D341Med (cell line): Measurements from ENCODE around the gene EBF3.

ENCODE experiments used
- DNase-seq: peaks from one replicate; pipeline ENCODE4 v3.0.0; 2012; ENCODE audit warnings: low spot score

EBF3 gene

GRCh38 chr10:129852829-129853561 lies 111.1 kb downstream of the EBF3 start:
- DNase-seq, result no peak

DNA sequence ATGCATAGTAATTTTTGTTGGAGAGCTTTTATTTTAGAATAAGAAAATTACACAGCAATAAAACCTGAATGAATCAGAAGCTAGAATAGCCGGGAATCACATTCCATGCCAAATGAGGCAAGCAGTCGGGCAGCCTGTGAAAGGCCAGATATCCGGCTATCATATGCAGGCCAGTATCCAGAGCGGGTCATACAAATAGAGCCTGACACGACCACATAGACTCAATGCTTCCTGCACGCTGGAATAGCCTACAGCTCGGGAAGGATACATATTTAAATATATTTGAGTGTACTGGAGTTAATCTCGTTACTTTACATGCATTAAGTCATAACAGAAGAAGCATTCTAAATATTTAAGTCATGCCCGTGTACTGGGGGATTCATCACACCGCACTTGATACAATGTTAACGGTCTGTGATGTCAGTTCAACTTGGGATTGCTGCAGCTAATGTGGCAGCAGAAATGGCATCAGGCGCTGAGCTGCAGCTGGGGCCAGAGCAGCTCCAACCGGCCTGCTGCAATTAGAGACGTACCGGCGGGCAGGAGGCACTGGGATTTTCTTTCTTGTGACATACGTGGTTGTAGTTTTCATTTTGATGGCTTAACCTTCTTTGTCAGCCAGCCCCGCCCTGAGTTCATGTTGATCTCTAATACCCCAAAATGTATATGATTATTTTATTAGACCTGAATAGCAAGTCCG lies 112.0 kb downstream of the EBF3 start:
- DNase-seq, result no peak

DNA sequence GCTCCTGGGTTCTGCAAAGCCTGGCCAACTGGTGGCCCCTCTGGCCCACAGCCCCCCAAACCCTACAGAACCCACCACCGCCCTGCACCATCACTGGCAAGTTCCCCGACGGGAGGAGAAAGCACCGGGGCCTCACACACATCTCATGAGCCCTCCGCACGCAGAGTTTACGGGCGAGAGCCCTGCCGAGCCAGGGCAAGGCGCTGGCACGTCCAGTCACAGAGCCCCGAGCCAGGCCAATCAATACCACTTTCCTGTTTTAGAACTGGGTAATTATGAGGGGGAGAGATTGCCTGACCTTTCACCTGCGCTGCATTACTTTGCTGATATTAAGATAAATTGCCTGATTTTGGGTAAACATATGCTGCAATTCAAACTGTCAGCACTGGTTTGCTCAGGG lies 113.3 kb downstream of the EBF3 start:
- DNase-seq, result no peak

GRCh38 chr10:129850316-129850715 lies 113.8 kb downstream of the EBF3 start:
- no peak for DNase-seq

DNA sequence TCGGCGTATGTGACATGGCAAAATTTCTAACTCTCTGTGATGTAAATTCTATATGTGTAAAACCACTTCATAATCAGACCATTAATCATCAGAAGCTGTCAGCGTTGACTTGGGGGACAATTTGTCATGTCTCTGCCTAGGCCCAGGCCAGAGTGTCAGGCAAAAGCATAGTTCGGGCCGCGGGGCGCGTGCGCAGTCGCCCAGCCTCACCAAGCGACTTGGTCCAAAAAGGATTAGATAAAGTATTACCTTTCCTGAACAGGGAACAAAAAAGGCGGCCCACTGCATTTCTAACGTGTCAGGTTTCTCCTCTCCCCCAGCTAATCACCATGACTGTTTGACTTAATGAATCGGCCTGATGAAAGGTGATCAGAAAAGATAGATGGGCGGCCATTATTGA lies 114.2 kb downstream of the EBF3 start:
- DNase-seq, result no peak

DNA sequence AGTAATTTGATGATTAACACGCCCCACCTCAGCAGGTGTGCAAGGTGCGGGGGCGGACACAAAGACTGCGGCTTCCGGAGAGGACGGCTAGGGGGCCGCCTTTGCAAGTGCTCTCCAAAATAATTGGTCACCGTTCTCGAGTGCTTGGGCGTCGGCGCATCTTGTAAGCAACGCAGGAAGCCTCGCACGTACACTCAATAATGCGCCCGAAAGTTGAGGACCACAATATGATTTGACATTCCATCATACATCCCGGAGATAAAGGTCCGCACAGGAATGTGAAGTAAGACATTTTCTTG lies 114.7 kb downstream of the EBF3 start:
- DNase-seq, result no peak

DNA sequence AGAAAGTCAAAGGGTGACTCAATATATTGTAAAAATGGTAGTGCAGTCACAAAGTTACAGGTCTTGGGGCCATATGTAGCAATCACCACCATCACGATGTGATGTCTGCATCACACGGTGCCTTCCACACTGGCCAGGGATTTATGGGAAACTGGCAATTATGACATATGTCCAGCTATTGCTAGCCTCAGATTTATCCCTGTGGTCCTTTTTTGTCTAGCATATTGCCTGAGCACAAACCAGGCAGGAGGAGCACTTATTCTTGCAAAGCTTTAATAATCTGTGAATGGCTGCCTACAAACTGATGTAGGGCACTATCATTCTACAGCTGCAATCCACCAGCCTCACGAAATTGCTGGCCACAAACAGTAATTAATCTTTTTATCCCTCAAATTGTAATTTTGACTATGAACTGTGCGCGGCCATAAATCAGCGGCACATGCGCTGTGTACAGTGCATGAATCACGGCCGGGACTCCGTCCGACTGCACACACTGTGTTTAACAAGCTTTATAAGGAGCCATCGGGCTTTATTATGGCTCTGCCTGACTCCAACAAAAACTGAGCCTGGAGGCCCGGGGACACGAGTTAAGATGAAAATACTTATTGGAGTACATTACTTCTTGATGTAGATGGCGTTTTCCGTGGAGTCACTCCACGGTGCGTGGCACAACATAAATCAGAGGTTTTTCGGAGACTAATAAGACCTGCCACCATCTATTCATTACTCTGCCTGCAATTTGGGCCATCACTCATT lies 115.2 kb downstream of the EBF3 start:
- no peak for DNase-seq

DNA sequence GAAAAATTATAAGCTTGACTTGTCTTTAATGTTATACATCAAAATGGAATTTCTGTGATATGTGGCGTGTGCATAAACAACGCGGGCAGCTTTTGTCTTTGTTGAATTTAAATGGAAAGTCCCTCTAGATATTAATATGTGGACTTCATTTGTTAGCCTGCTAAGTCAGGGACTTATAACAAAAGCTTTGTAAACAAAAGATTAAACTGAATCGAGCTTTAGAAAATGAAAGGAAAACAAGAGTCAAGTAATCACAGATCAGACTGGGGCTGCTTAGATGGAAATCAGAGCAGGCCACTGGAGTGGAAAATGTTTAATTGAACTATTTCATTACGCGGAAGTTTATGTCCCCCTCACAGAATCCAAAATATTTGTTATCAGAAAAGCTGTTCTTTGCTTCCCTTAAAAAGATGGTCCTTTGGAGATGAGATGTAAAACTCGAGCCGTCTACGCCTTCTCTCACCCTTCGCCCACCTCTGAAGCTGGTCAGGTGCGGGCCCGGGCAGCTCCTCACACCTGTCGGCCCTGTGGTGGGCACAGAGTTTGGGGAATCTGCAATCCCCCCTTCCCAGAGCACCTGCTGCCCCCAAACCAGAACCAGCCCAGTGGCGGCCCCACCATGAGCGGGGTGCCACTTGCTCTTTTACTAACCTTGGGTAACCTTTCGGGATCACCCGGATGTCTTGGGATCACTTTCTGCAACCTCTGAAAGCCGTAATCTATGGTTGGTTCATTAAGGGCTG lies 116.2 kb downstream of the EBF3 start:
- no peak for DNase-seq

GRCh38 chr10:129846991-129847391 lies 117.1 kb downstream of the EBF3 start:
- no peak for DNase-seq

- DNase-seq, result no peak
Measured at GRCh38 chr10:129845111-129845753, 118.8 kb downstream of the EBF3 start.

DNA sequence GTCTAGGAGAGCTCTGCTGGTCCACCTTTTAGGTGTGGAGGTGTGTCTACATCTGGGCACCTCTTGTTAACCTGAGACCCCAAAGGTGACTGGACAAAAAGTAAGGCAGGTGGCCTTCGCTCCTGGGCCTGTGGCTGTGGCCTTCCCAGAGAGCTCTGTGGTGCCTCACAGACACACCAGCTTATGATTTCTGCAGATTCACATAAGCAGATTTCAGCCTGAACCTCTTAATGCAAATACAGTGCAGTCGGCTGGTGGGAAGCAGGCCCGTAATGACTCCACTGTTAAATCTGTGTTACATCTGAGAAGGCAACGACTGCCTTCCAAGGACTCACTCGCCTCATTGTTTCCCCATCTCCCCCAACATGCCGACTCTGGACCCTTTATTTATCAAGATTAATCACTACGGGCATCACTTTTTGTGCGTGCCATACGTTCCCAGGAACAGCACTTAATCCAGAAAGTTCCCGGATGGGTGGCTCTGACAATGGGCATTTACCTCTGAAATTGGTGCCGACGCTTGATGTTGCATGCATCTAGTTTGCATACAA lies 119.8 kb downstream of the EBF3 start:
- peak; percentile 46 for DNase-seq

GRCh38 chr10:129843702-129844101 lies 120.4 kb downstream of the EBF3 start:
- no peak for DNase-seq

DNA sequence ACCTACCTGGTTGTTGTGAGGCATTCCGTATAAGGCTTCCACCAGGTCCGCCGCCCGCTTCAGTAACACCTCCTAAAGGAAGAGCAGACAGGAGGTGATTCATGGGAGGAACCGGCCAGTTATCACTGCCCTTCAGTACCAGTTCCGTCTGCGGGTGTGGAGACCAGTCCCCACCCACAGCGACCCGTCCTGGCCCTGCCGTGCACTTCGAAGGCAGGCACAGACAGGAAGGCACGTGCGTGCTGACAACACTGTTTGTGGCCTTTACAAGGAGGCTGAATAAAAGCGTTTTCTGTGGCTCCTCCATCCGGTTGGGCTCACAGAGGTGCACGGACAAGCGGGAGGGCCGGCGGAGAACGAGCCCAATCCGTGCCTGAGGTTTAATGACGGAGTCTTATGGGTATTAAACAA lies 120.9 kb downstream of the EBF3 start:
- DNase-seq, result no peak

DNA sequence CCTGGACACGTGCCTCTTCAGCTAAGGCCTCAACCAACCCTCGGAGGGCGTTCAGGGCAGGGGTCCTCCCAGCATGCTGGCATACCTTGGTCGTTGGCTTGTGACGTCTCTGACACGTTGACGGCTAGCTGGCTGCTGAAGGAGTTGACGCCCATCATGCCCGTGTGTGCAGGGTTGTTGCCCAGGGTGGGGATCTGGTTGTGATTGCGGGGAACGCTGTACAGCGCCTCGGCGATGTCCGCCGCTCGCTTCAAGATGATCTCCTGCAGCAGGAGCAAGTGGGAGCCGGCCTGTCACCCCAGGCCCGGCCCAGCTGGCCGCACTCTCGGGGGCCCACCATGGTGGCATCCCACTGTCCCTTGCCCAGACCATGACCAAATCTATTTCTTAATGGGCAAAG lies 122.0 kb downstream of the EBF3 start:
- DNase-seq, result no peak

GRCh38 chr10:129841590-129841989 lies 122.5 kb downstream of the EBF3 start:
- no peak for DNase-seq

DNA sequence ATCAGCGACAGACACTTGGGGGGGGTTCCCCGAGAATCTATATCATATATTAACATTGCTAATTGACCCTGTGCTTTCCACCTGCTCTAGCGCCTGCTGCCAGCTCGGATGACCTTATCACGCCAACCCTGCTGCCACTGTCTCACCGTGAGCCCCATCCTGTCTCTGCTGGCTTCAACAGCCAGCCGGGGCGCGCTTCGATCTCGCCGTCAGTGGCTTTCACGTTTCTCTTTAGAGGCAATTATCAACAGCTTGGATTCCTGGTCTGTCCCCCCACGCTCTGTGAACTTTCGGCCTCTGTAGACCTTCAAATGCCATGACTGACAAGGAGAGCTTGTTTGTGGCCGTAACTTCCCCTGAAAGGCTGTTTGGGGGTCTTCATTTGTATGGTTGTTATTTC lies 123.0 kb downstream of the EBF3 start:
- no peak for DNase-seq

DNA sequence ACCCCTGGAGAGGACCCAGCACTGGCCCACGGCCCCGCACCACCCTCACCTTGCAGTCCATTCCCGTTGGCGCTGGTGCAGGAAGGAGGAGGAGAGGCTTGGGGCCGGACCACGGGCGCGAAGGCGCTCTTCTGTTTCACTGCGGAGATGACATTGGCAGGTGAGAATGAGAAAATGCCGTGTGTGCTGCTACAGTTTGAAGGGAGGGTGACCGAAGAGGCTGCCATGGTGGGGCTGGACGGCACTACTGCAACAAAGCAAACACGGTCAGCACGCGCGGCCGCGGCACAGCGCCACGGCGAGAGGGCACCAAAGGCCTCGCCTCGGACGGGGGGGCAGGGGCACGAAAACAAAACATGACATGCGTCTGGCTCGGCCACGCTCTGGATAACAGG lies 123.9 kb downstream of the EBF3 start:
- no peak for DNase-seq

- no peak for DNase-seq
Measured at GRCh38 chr10:129839285-129840195, 124.5 kb downstream of the EBF3 start.

- no peak for DNase-seq
Measured at GRCh38 chr10:129838794-129839193, 125.3 kb downstream of the EBF3 start.

- no peak for DNase-seq
Measured at GRCh38 chr10:129837909-129838582, 126.0 kb downstream of the EBF3 start.
